HG03025 (cell line): Measurements from ENCODE around the gene KDM4B.

ENCODE experiments used
- ATAC-seq: cut with Tn5 transposase; IDR thresholded peaks from one replicate; pipeline ENCODE4 v1.9.1; 2021; ENCODE audit warnings: mild to moderate bottlenecking, moderate library complexity; ENCODE audit not compliant: unreplicated experiment, low FRiP score

The KDM4B gene

DNA sequence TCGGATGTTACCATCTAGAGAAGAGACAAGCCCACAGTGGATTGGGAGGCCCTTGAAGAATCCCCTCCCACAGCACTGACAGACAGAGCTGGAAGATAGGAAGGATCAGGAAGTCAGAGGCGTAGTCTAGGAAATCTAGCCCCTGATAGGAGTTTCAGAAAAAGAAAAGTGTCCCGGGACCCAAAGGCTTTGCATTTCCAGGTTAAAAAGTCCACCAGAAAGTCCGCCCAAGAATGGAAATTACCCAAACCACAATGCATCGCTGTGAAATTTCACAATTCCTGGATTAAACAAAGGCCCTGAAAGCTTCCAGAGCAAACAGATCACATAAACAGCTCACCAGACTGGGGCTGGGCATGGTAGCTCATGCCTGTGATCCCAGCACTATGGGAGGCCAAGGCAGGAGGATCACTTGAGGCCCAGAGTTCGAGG, 146.9 kb downstream of the KDM4B start:
- no peak for ATAC-seq

DNA sequence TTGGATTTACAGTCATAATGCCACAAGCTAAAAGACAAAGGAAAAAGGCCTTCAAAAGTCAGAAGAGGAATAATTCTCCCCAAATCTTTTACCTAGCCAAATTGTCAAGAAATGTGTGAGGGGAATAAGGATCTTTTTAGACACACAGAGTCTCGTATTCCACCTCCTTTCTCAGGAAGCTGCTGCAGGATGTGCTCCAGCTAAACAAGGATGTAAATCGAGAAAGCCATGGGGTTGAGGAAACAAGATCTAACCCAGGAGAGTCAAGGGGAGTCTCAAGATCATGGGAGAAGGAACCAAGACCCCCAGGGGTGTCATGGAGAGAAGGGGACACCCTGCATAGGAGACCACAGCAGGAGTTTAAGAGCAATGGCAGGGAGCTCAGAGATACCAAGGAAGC, 147.4 kb downstream of the KDM4B start:
- no peak for ATAC-seq

DNA sequence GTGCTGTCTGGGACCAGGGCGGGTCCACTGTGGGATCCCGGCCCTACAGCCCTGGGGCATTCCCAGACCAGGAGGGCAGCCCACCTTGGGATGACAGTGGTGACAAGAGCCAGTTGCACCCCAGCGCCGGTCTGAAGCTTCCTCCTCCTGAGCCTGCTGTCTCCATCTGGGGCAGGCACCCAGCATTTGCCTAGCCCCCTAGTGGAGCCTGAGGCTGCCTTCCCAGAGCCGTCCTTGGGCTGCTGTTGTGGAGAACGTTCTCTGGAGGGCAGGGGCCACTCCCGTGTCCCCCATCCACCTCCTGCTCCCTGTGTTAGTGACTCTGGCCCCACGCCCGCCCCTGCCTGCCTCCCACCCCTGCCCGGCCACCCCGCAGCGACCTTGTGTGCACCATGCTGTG, 148.5 kb downstream of the KDM4B start:
- ATAC-seq, result no peak

DNA sequence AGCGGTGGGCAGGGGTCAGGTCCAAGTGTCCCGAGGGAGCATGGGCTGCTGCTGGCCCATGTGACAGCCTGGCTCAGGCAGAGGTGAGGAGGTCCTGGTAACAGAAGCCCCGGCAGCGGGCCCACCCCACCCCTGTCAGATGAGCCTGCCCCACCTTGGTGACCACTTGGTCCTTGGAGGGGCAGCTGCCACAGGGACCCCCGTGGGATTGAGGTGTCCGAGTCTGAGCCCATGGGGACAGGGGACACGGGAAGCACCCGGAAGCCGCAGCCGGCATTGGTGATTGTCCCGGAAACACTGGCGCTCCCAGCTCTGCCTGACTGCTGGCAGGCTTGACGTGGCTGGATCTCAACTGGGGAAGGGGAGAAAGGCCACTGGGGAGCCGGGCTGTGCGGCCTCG, 149.1 kb downstream of the KDM4B start:
- no peak for ATAC-seq

DNA sequence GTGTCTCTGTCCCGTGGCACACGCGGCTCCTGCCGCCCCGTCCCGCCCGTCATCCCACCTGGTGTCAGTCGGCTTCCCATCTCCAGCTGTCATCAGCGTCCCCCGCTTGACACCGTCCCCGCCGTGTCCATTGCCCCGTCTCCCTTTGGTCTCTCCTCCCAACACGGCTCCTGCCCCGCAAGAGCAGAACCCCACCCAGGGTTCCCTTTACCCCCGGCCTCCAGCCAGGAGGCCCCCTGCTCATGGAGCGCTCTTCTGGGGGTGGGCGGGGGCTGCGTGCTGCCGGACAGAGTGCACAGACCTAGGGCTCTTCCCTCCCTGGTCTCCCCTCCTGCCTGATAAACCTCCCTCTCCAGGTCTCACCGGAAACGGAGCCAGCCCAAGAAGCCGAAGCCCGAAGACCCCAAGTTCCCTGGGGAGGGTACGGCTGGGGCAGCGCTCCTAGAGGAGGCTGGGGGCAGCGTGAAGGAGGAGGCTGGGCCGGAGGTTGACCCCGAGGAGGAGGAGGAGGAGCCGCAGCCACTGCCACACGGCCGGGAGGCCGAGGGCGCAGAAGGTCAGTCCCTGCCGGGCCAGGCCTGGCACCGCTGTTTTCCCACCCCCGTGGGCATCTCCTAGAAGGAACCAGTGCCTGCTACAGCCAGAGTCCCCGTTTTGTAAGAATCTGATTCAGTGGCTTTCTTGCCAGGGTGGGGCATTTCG, 150.5 kb downstream of the KDM4B start:
- no peak for ATAC-seq

DNA sequence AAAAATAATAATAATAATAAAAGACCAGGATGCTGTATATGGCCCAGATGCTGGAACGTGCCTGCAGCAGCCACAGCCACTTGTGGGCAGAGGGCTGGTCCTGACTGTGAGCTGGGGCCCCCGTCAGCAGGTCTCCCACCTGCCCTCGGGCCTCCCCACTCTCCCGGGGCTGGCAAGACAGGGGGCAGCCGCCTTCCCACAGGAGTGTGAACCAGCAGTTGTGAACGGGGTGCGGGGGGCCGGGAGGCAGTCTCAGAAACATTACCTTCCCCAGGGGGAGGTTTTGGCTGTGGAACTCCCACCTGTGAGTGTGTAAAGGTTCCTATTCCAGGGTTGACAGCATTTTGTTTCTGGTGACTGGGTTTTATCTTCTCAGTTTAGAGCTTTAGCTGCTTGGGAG, 151.4 kb downstream of the KDM4B start:
- ATAC-seq, result no peak

DNA sequence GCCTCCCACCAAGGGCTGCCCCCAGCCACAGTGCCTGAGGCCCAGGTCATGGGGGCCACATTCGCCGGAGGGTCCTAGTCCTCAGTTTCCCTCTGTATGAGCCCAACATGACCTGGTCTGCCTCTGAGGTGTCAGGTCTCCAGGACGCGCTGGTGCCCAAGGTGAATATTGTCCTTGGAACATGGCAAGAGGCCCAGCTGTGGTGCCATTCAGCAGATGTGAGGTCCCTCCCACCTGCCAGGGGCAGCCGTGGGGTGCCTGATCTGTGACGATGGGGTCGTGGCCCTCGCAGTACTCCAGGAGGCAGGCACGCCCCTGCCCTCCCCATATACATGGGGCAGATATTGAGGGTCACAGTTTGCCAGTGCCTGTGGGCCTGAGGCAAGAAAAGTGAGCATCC, 151.9 kb downstream of the KDM4B start:
- no peak for ATAC-seq

DNA sequence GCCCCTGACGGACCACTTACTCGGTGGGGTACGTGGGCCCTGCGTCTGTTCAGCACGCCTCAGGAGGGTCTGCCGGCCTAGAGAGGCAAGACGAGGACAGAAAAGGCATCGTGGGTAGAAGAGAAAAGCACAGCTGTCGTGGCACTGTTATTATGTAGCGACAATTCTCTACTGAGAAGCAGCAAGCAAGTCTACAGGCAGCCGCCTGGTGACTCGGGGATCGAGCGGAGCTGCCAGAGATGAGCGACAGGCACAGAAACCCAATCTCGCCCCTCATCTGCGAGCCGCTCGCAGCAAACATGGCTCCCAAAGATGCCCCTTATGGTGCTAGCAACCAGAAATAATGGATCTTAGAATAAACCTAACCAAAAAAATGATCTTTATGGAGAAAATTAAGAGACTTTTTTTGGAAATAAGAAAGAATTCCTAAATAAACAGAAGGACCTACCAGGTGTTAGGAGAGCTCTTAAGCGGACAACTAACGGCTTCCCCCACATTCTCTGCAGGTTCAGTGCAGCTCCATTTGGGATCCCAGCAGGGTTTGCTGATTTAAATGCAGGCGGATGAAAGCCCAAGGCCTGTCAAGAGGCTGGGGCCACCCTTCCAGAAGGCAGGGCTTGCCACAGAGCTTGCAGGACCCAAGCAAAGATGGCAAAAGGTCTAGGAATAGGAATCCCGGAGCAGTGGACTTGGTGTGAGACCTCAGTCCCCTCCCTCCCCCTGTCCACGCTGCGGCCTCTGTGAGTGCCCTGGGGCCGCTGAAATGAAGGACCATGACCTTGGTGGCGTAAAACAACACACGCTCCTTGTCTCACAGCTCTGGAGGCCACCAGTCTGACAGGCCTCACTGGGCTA, 152.6 kb downstream of the KDM4B start:
- ATAC-seq, result no peak

DNA sequence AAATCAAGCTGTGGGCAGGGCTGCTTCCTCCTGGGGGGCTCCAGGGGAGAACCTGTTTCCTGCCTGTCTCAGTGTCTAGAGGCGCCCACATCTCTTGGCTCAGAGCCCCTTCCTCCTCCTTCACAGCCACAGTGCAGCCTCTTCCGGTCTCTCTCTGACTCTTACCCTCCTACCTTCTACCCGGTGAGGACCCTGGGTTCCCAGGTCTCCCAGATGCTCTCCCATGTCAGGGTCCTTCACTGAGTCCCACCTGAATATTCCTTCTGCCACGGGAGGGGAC, 153.1 kb downstream of the KDM4B start:
- ATAC-seq, result no peak

DNA sequence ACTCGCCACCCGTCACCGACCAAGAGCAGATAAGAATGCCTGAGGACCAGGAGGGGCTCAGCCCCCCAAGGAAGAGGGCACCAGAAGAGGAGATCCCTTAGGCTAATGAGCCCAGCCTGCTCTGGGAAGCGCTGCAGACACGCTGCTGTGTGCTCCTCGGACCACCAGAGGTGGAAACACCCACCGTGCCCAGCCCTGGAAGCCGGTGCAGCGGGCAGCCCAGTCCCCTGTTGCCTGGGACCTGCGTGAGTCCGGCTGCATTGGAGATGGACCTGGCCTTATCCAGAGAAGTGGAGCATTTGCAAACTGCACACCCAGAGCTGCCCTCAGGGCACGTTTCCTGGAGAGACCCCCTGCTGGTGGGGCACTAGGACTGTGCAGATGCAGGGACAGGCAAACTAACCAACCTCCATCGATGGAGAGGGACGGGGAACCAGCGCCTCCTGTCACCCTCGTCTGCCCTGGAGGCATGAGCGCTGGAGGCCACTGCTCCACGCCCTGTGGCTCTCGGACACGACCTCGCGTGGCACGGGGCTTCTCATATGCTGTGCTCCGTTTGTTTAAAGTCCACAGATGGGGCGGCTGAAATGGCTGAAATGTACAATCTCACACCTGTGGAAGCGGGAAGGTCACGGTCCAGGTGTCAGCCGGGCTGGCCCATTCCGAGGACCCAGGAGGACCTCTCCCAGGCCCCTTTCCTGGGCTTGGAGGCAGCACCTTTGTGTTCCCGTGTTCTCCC, 153.9 kb downstream of the KDM4B start:
- no peak for ATAC-seq

DNA sequence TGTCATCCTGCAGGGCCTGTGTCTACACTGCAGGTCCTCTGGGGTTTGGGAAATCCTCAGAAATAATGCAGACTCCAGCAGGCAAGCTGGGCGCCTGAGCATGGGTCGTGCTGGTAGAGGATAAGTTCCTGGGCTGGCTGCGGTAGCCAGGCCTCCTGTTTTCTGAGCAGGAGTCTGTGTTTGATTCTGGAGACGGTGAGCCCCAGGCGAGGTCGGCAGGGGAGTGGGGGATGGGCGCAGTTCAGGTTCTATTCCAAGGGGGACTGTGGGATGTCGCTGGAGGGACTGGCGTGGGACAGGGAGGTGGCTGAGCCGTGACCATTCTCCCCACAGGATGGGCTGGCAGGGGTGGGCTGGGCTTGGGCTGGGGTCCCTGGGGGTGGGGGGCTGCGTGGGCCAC, 154.7 kb downstream of the KDM4B start:
- ATAC-seq, result no peak

DNA sequence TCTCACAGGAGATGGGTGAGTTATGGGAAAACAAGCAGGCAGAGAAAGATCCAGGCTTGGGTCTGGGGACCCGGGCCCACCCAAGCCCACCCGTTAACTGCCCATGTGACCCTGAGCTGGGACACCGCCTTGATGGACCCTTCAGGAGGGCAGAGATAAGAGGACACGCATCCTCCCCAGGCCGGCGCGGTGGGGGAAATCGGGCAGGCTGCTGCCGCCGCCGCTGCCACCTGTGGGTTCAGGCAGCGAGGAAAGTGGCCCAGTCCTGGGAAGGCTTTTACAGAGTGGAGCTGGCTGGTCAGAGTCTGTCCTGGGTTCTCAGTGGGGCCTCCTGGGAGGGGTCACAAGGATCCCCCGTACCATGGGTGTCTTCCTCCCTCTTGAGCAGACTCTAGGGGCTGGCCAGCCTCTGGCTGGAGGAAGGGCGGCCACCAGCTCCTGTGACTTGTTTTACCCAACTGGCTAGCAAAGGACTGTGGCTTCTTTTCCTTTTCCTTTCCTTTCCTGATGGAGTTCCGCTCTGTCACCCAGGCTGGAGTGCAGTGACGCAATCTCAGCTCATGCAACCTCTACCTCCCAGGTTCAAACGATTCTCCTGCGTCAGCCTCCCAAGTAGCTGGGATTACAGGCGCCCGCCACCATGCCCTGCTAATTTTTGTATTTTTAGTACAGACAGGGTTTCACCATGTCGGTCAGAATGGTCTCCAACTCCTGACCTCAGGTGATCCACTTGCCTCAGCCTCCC, 155.4 kb downstream of the KDM4B start:
- ATAC-seq, result no peak

DNA sequence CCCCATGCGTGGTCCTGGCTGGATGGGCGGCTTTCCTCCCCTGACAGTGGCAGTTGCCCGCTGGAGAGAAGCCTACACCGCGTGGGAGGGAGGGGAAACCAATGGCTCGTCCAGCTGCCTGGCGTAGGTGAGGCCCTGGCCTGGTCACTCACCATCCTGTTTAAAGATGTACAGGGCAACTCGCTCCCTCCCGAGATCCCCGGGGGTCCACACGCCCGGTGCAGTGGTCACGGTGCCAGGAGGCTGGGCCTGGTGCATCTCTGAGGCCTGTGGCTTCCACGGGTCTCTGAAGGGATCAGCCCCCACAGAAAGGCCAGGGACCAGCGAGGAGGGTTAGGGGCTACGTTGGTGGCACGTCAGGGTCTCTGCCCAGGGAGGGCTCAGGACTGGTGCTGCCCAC, 156.5 kb downstream of the KDM4B start:
- ATAC-seq, result no peak

DNA sequence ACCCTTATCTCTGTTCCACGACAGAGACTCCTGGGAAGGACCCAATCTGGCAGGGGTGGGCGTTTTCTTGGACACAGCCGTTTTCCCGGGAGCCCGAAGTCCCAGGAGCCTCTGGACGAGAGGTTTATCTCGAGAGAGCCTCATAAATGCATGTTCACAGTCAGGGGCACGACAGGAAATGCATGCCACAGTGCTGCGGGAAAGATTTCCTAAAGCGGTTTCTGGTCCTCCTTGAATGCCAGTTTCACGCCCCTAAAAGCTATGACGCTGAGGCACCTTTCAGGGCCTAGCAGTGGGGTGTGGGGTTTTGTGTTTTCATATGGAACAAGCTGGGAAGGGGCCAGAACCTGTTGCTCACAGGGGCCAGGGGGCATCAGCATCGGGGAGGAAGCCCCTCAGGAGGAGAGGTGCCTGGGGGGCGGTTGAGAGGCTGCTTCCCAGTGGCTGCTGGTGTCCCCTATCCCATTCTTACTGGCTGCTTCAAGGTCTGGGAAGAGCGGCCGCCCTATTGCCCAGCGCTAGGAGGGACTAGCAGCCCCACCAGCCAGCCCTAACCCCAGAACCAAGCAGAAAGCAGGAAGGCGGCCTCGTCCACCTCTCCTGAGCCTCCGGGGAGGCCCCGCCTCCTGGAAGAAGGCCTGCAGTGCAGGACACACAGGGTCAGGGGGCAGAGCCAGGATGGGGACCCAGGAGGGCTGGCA, 157.0 kb downstream of the KDM4B start:
- ATAC-seq, result no peak

DNA sequence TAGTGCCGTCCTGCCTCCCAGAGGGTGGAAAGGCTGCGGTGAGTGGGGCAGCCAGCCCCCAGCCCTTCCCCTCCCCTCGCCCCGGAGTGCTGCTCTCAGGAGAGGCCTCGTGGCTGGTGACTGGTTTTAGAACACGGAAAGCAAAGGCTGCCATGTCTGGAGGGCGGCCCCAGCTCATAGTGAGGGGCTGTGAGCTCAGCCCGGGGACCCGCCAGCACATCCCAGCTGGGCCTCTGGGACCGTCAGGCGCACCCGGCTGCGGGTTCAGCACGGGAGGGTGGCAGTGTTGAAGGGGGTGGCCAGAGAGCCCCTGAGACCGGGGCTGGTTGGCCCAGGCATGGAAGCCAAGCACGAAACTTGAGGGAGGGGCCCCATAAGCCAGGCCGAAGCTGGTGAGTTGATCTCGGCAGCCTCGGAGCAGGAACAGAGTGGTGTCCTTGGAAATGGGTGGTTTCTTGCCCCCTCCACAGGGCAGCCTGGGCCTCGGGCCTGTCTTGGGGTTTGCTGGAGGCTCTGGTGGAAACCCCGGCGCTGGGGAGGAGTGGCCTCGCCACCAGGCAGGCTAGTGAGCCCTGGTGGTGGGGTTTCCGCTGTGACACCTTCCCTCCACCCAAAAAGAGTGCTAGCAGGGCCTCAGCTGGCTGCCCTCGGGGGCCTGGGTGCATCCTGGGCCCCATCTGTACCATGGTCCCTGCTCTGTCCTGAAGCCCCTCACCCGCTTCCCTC, 157.7 kb downstream of the KDM4B start:
- ATAC-seq, result no peak

DNA sequence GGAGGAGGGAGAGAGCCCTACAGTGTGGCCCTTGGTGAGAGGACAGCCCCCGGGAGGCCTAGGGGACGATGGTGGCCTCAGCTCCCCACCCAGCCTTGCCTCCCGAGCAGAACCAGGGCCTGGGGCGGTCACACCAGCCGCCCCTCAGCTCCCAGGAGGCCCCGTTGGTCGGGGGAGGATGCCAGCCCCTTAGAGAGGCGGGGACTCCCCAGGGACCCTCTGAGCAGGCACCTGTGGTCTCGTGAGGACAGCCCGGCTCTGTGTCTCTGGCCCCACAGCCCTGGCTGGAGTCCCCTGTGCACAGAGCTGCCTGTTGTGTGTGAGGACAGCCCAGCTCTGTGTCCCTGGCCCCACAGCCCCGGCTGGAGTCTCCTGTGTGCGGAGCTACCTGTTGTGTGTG, 158.8 kb downstream of the KDM4B start:
- no peak for ATAC-seq

DNA sequence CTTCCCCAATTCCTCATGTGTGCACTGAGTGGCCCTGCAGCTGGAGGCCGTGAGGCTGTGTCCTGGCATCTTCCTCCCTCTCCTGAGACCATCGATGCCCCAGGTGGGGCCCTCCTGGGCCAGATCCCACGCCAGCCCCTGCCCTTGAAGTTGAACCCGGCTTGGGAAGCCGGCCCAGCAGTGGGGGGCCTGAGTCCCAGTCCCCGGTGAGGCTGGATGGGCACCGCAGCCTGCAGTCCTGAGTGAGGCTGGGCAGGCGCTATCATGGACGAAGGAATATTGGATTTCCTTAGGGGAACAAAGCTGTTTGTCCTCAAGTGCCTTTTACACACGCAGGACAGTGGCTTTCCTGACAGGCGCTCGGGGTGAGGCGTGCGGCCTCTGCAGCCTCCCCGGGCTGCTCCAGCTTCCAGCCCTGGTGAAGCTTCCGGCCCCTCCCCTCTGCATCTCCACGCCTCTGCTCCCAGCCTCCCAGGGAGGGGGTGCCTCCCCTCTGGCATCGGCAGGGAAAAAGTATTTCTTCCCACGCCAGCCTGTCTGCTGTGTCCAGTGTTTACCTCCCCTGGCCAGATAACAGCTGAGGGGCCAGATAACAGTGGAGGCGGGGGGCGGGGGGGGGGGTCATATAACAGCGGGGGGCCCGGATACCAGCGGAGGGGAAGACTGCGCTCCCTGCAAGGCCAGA, 159.5 kb downstream of the KDM4B start:
- no peak for ATAC-seq

DNA sequence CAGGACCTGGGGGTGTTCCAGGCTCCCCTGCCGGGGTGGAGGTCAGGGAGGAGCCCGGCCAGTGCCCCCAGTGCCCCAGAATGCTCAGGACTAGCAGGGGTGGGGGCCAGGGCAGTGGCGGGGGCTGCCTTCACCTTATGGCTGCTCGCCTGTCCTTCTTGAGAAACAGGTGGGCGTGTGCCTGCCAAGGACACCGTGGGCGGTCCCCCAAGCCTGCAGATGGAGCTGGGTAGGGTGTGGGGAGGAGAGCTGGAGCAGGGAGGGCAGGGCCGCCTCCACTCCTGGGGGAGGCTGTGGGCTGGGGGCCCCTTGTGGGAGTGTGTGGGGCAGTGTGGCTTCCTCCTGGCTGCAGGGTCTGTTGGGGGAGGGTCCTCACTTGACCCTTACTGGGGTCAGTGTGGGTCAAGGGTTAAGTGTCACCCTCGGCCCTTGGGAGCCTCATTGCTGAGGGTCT, 160.1 kb downstream of the KDM4B start:
- no peak for ATAC-seq

DNA sequence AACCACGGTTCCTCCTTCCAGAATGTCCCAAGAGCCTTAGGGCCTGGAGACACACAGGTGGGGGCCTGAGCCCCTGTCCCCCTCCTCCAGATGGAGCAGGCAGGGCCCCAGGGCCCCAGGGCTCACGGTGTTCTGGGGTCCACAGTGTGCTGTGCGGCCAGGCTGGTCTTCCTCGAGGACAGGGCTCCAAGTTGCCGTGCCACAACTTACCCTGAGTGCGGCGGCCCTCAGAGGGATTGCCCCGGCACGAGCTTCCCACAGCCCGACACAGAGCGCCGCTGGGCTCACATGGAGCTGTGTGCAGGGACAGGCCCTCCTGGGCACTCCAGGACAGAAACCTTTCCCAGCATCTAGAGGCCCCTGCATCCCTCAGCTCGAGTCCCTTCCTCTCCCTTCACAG, 160.8 kb downstream of the KDM4B start:
- ATAC-seq, result no peak
